Caco-2 (cell line): Measurements from ENCODE around the gene PPFIA1. TPM values are rescaled to one million over a fixed set of nuclear protein-coding genes. Genes with fewer than 3 reads are reported as not detected.
A peak's percentile ranks its signal among the peaks of the same experiment; 100 is the strongest.
"Not testable (repeated sequence)": the region's sequence is repeated elsewhere in the genome, so short reads cannot be mapped to it uniquely, and the experiment has no call there.

Experiments used
- BruUV-seq: library from RNA; stranded (reverse); fragments of 400-500 nt; replicated peaks from 2 replicates; lab custom pipeline; 2021; lab: Mats Ljungman, UMichigan
- CTCF ChIA-PET: fragments of 300-600 bp; sonication (Branson Sonifier 250); formaldehyde crosslinking; loops from one replicate; lab custom pipeline; 2022; ENCODE audit warnings: antibody characterized with exemption; lab: Charles Lee
- POLR2A ChIA-PET: fragments of 300-600 bp; sonication (Branson Sonifier 250); formaldehyde crosslinking; loops from one replicate; lab custom pipeline; 2022; ENCODE audit warnings: antibody characterized with exemption; lab: Charles Lee
- DNase-seq, 2 experiments: peaks; one replicate each; pipeline versions ENCODE4 v3.0.0 to v3.0.0-alpha.2; 2020 to 2022
- H3K27me3 ChIP-seq: replicated peaks from 2 replicates; pipeline ENCODE4 v1.6.0; 2011; ENCODE audit warnings: low read length; ENCODE audit not compliant: control insufficient read depth, insufficient read depth
- H3K36me3 ChIP-seq: 2 replicates; pipeline ENCODE4 v1.5.1; 2011; ENCODE audit warnings: low read length; ENCODE audit not compliant: control insufficient read depth, insufficient read depth
- H3K4me1 ChIP-seq: fragments of 250-450 bp; sonication (Bioruptor Pico); 2 replicates; pipeline ENCODE4 v1.5.1; 2020; ENCODE audit warnings: mild to moderate bottlenecking
- H3K4me3 ChIP-seq: 2 replicates; pipeline ENCODE4 v1.5.1; 2011; ENCODE audit warnings: low read depth, mild to moderate bottlenecking, control low read depth, low read length
- H3K9me3 ChIP-seq: fragments of 250-450 bp; sonication (Bioruptor Pico); 2 replicates; pipeline ENCODE4 v1.5.1; 2020; ENCODE audit warnings: mild to moderate bottlenecking, moderate library complexity
- H3K27ac Mint-ChIP-seq: one replicate; pipeline ENCODE4 v1.8.0; 2022; ENCODE audit warnings: mixed read lengths; ENCODE audit not compliant: unreplicated experiment
- H3K27me3 Mint-ChIP-seq: one replicate; pipeline ENCODE4 v1.8.0; 2022; ENCODE audit warnings: mixed read lengths; ENCODE audit not compliant: insufficient read depth, unreplicated experiment
- H3K36me3 Mint-ChIP-seq: one replicate; pipeline ENCODE4 v1.8.0; 2022; ENCODE audit warnings: mild to moderate bottlenecking, mixed read lengths; ENCODE audit not compliant: insufficient read depth, unreplicated experiment
- H3K4me1 Mint-ChIP-seq: one replicate; pipeline ENCODE4 v1.8.0; 2022; ENCODE audit warnings: low read depth, mixed read lengths; ENCODE audit not compliant: unreplicated experiment
- H3K4me3 Mint-ChIP-seq: one replicate; pipeline ENCODE4 v1.8.0; 2022; ENCODE audit warnings: mild to moderate bottlenecking, moderate library complexity, mixed read lengths; ENCODE audit not compliant: unreplicated experiment
- H3K9me3 Mint-ChIP-seq: one replicate; pipeline ENCODE4 v1.8.0; 2022; ENCODE audit warnings: mixed read lengths; ENCODE audit not compliant: unreplicated experiment
- intact Hi-C: fragments of 100-400 bp; cut with micrococcal nuclease; formaldehyde crosslinking; loops from one replicate; pipeline ENCODE4 v1.10.0; 2022; ENCODE audit not compliant: unreplicated experiment
- total RNA-seq: library from RNA; stranded (reverse); gene quantifications from 2 replicates; pipeline ENCODE4 v1.2.3, GENCODE V29; 2022
- TF ChIP-seq, protein P1 (sequence below), 2 experiments: fragments of 200-600 bp in 1 of 2; IDR thresholded peaks; 1 replicate in 1 of 2; 2 replicates in 1 of 2; pipeline versions ENCODE4 v1.5.1 to v1.8.0; 2011 to 2022; ENCODE audit warnings: antibody characterized with exemption in 1 of 2, control low read depth in 1 of 2, inconsistent platforms in 1 of 2, low read depth in 1 of 2, low read length in 1 of 2, mild to moderate bottlenecking in 1 of 2, moderate library complexity in 1 of 2; ENCODE audit not compliant: insufficient read depth in 1 of 2, severe bottlenecking in 1 of 2, unreplicated experiment in 1 of 2

The PPFIA1 gene
- total RNA-seq, 1 experiment from 2014 or later: 148 TPM

DNA sequence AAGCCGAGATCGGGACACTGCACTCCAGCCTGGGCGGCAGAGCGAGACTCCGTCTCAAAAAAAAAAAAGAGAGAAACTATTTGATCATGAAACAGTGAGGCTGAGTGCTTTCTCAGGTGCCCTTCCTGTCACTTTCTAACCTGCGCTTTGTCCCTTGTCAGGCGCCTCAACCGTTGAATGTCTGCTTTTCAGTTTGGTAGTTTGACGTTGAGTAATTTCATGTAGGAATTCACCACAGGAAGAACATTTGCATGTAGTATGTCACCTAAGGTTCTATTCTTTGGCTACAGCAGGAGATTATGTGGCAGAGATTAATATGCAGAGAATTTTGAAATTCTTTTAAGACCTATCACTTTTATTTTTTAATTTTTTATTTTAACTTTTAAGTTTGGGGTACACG is 57.2 kb downstream of the PPFIA1 start:
- Histone ChIP-seq H3K4me3 (no peak overlapping the region), H3K36me3 (peaks cover 14% of the 10 kb centered on the region), H3K4me1 (no peaks in the 10 kb centered on the region), H3K9me3 (no peaks in the 10 kb centered on the region), H3K27me3 (no peaks in the 10 kb centered on the region)
- H3K4me3 Mint-ChIP-seq: no peak overlapping the region
- no peaks in the 10 kb centered on the region for H3K4me1 Mint-ChIP-seq
- no peaks in the 10 kb centered on the region for H3K9me3 Mint-ChIP-seq
- ChIA-PET CTCF (no interaction called here), POLR2A (no interaction called here)
- no TSS peak for BruUV-seq
- DNase-seq: no peak
- peaks cover 90% of the 10 kb centered on the region for H3K36me3 Mint-ChIP-seq
- intact Hi-C loops: no loop called here
- no peaks in the 10 kb centered on the region for H3K27me3 Mint-ChIP-seq
- TF ChIP-seq, protein P1, sequence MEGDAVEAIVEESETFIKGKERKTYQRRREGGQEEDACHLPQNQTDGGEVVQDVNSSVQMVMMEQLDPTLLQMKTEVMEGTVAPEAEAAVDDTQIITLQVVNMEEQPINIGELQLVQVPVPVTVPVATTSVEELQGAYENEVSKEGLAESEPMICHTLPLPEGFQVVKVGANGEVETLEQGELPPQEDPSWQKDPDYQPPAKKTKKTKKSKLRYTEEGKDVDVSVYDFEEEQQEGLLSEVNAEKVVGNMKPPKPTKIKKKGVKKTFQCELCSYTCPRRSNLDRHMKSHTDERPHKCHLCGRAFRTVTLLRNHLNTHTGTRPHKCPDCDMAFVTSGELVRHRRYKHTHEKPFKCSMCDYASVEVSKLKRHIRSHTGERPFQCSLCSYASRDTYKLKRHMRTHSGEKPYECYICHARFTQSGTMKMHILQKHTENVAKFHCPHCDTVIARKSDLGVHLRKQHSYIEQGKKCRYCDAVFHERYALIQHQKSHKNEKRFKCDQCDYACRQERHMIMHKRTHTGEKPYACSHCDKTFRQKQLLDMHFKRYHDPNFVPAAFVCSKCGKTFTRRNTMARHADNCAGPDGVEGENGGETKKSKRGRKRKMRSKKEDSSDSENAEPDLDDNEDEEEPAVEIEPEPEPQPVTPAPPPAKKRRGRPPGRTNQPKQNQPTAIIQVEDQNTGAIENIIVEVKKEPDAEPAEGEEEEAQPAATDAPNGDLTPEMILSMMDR (IDR thresholded peaks at IDR 0.05; ENCODE audit: insufficient read depth in 1 of 2, low read depth in 1 of 2, low read length in 1 of 2, severe bottlenecking in 1 of 2, unreplicated experiment in 1 of 2): no peak
- H3K27ac Mint-ChIP-seq: no peak overlapping the region

DNA sequence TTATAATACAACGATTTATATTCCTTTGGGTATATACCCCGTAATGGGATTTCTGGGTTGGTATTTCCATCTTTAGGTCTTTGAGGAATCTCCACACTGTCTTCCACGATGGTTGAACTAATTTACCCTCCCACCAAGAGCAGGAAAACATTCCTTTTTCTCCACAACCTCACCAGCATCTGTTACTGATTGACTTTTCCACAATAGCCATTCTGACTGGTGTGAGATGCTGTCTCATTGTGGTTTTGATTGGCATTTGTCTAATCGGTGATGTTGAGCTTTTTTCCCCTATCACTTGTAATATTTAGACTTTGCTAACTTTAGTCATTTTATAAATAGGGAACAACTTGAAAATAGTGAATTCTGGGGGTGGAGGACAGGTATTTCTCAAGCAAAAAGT is 58.1 kb downstream of the PPFIA1 start:
- CTCF ChIA-PET: no interaction called here
- Mint-ChIP-seq H3K4me1 (no peaks in the 10 kb centered on the region), H3K4me3 (no peak overlapping the region), H3K27me3 (no peaks in the 10 kb centered on the region), H3K36me3 (peaks cover 93% of the 10 kb centered on the region), H3K27ac (no peak overlapping the region), H3K9me3 (no peaks in the 10 kb centered on the region)
- intact Hi-C loops: no loop called here
- H3K4me3 ChIP-seq: no peak overlapping the region
- H3K9me3 ChIP-seq: no peaks in the 10 kb centered on the region
- DNase-seq: no peak
- TF ChIP-seq, protein P1 (IDR thresholded peaks at IDR 0.05; ENCODE audit: insufficient read depth in 1 of 2, low read depth in 1 of 2, low read length in 1 of 2, severe bottlenecking in 1 of 2, unreplicated experiment in 1 of 2): no peak
- BruUV-seq: no TSS peak
- peaks cover 16% of the 10 kb centered on the region for H3K36me3 ChIP-seq
- POLR2A ChIA-PET: no interaction called here
- H3K27me3 ChIP-seq: no peaks in the 10 kb centered on the region
- no peaks in the 10 kb centered on the region for H3K4me1 ChIP-seq

DNA sequence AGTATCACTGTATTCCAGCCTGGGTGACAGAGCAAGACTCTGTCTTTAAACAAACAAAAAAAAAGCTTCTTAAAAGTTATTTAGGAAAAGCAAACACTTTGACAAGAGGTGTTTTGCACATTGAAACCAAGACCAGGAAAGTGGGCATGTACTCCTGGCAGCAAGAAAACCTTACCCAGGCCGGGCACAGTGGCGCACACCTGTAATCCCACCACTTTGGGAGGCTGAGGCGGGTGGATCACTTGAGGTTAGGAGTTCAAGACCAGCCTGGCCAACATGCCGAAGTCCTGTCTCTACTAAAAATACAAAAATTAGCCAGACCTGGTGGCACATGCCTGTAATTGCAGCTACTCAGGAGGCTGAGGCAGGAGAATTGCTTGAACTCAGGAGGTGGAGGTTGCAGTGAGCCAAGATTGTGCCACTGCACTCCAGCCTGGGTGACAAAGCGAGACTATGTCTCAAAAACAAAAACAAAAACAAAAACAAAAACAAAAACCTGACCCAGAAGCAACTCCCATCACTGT is 60.9 kb downstream of the PPFIA1 start:
- H3K9me3 Mint-ChIP-seq, DNase-seq, H3K27me3 ChIP-seq, H3K4me1 ChIP-seq, H3K27ac Mint-ChIP-seq, H3K4me3 Mint-ChIP-seq, H3K27me3 Mint-ChIP-seq, H3K9me3 ChIP-seq, H3K4me1 Mint-ChIP-seq, intact Hi-C loops, BruUV-seq, H3K4me3 ChIP-seq: not testable (repeated sequence)
- POLR2A ChIA-PET: interaction anchor here (0.6 kb wide), 2 partner anchors 9 to 54 kb away, joined by 4 to 8 read pairs; no protein-coding TSS in a partner anchor
- TF ChIP-seq, protein P1 (IDR thresholded peaks at IDR 0.05; ENCODE audit: insufficient read depth in 1 of 2, low read depth in 1 of 2, low read length in 1 of 2, severe bottlenecking in 1 of 2, unreplicated experiment in 1 of 2): peak in 1 of 2 experiments; percentile 39
- peaks cover 16% of the 10 kb centered on the region for H3K36me3 ChIP-seq
- H3K36me3 Mint-ChIP-seq: peaks cover 94% of the 10 kb centered on the region
- CTCF ChIA-PET: interaction anchor here (1.0 to 1.3 kb wide), 2 partner anchors 8 to 11 kb away, joined by 3 to 6 read pairs; no protein-coding TSS in a partner anchor
